ENCODE results near the gene EPSTI1.

The EPSTI1 gene

GRCh38 chr13:42894765-42895243 lies 97.2 kb downstream of the EPSTI1 start:
- H3K27ac ChIP-seq (ENCODE audit: low read depth, low read length) = no peak overlapping the region
- no peak overlapping the region for H3K4me3 ChIP-seq (ENCODE audit: low read depth, low read length)
- H3K9ac ChIP-seq (ENCODE audit: low read length) = no peak overlapping the region
- H3K36me3 ChIP-seq (ENCODE audit: control insufficient read depth, insufficient read depth, low read length) = no peaks in the 10 kb centered on the region
- H3K27me3 ChIP-seq (ENCODE audit: control insufficient read depth, insufficient read depth, low read length) = no peaks in the 10 kb centered on the region
- H3K9me3 ChIP-seq (ENCODE audit: control insufficient read depth, insufficient read depth, low read depth, low read length) = no peaks in the 10 kb centered on the region
- peaks cover 12% of the 10 kb centered on the region; the same call in 1 of the 2 replicates for H3K4me1 ChIP-seq (ENCODE audit: control insufficient read depth, insufficient read depth, low read length)

- no peaks in the 10 kb centered on the region for H3K9me3 ChIP-seq (ENCODE audit: control insufficient read depth, insufficient read depth, low read depth, low read length)
- H3K27me3 ChIP-seq (ENCODE audit: control insufficient read depth, insufficient read depth, low read length) = no peaks in the 10 kb centered on the region
- H3K27ac ChIP-seq (ENCODE audit: low read depth, low read length) = no peak overlapping the region
- no peak overlapping the region for H3K9ac ChIP-seq (ENCODE audit: low read length)
- H3K4me1 ChIP-seq (ENCODE audit: control insufficient read depth, insufficient read depth, low read length) = peaks cover 12% of the 10 kb centered on the region; the same call in 1 of the 2 replicates
- no peak overlapping the region for H3K4me3 ChIP-seq (ENCODE audit: low read depth, low read length)
- no peaks in the 10 kb centered on the region for H3K36me3 ChIP-seq (ENCODE audit: control insufficient read depth, insufficient read depth, low read length)
Observed at GRCh38 chr13:42893214-42893671, 98.8 kb downstream of the EPSTI1 start.

GRCh38 chr13:42892760-42893159 lies 99.3 kb downstream of the EPSTI1 start:
- no peaks in the 10 kb centered on the region for H3K36me3 ChIP-seq (ENCODE audit: control insufficient read depth, insufficient read depth, low read length)
- no peaks in the 10 kb centered on the region for H3K9me3 ChIP-seq (ENCODE audit: control insufficient read depth, insufficient read depth, low read depth, low read length)
- H3K27ac ChIP-seq (ENCODE audit: low read depth, low read length) = no peak overlapping the region

GRCh38 chr13:42891591-42891990 lies 100.5 kb downstream of the EPSTI1 start:
- Histone ChIP-seq H3K4me1 (ENCODE audit: control insufficient read depth, insufficient read depth, low read length) (peaks cover 12% of the 10 kb centered on the region; the same call in 1 of the 2 replicates), H3K4me3 (ENCODE audit: low read depth, low read length) (no peak overlapping the region), H3K9me3 (ENCODE audit: control insufficient read depth, insufficient read depth, low read depth, low read length) (no peaks in the 10 kb centered on the region), H3K36me3 (ENCODE audit: control insufficient read depth, insufficient read depth, low read length) (no peaks in the 10 kb centered on the region), H3K9ac (ENCODE audit: low read length) (no peak overlapping the region), H3K27ac (ENCODE audit: low read depth, low read length) (no peak overlapping the region), H3K27me3 (ENCODE audit: control insufficient read depth, insufficient read depth, low read length) (no peaks in the 10 kb centered on the region)

More at GRCh38 chr13:42892760-42893159, 99.3 kb downstream of the EPSTI1 start:
- Histone ChIP-seq H3K4me3 (ENCODE audit: low read depth, low read length) (no peak overlapping the region), H3K9ac (ENCODE audit: low read length) (no peak overlapping the region), H3K27me3 (ENCODE audit: control insufficient read depth, insufficient read depth, low read length) (no peaks in the 10 kb centered on the region), H3K4me1 (ENCODE audit: control insufficient read depth, insufficient read depth, low read length) (peaks cover 12% of the 10 kb centered on the region; the same call in 1 of the 2 replicates)

- H3K9ac ChIP-seq (ENCODE audit: low read length) = no peak overlapping the region
- H3K9me3 ChIP-seq (ENCODE audit: control insufficient read depth, insufficient read depth, low read depth, low read length) = no peaks in the 10 kb centered on the region
- no peaks in the 10 kb centered on the region for H3K36me3 ChIP-seq (ENCODE audit: control insufficient read depth, insufficient read depth, low read length)
- no peaks in the 10 kb centered on the region for H3K27me3 ChIP-seq (ENCODE audit: control insufficient read depth, insufficient read depth, low read length)
- H3K4me1 ChIP-seq (ENCODE audit: control insufficient read depth, insufficient read depth, low read length) = peaks cover 15% of the 10 kb centered on the region
- H3K4me3 ChIP-seq (ENCODE audit: low read depth, low read length) = no peak overlapping the region
- H3K27ac ChIP-seq (ENCODE audit: low read depth, low read length) = no peak overlapping the region
Observed at GRCh38 chr13:42885325-42885724, 106.7 kb downstream of the EPSTI1 start.

GRCh38 chr13:42883771-42884467 lies 108.1 kb downstream of the EPSTI1 start:
- H3K9ac ChIP-seq (ENCODE audit: low read length) = no peak overlapping the region
- H3K27me3 ChIP-seq (ENCODE audit: control insufficient read depth, insufficient read depth, low read length) = no peaks in the 10 kb centered on the region
- no peak overlapping the region for H3K27ac ChIP-seq (ENCODE audit: low read depth, low read length)
- H3K4me1 ChIP-seq (ENCODE audit: control insufficient read depth, insufficient read depth, low read length) = peaks cover 20% of the 10 kb centered on the region
- H3K36me3 ChIP-seq (ENCODE audit: control insufficient read depth, insufficient read depth, low read length) = no peaks in the 10 kb centered on the region
- no peaks in the 10 kb centered on the region; the same call in 1 of the 2 replicates for H3K9me3 ChIP-seq (ENCODE audit: control insufficient read depth, insufficient read depth, low read depth, low read length)
- no peak overlapping the region for H3K4me3 ChIP-seq (ENCODE audit: low read depth, low read length)

- no peak overlapping the region for H3K9ac ChIP-seq (ENCODE audit: low read length)
- no peak overlapping the region for H3K4me3 ChIP-seq (ENCODE audit: low read depth, low read length)
- no peaks in the 10 kb centered on the region for H3K27me3 ChIP-seq (ENCODE audit: control insufficient read depth, insufficient read depth, low read length)
- no peaks in the 10 kb centered on the region for H3K36me3 ChIP-seq (ENCODE audit: control insufficient read depth, insufficient read depth, low read length)
- no peak overlapping the region for H3K27ac ChIP-seq (ENCODE audit: low read depth, low read length)
- peaks cover 5% of the 10 kb centered on the region; the same call in 1 of the 2 replicates for H3K9me3 ChIP-seq (ENCODE audit: control insufficient read depth, insufficient read depth, low read depth, low read length)
- H3K4me1 ChIP-seq (ENCODE audit: control insufficient read depth, insufficient read depth, low read length) = peaks cover 20% of the 10 kb centered on the region
Observed at GRCh38 chr13:42883142-42883541, 108.9 kb downstream of the EPSTI1 start.

- H3K27me3 ChIP-seq (ENCODE audit: control insufficient read depth, insufficient read depth, low read length) = no peaks in the 10 kb centered on the region
- no peak overlapping the region for H3K9ac ChIP-seq (ENCODE audit: low read length)
- H3K4me3 ChIP-seq (ENCODE audit: low read depth, low read length) = no peak overlapping the region
- H3K27ac ChIP-seq (ENCODE audit: low read depth, low read length) = no peak overlapping the region
- peaks cover 5% of the 10 kb centered on the region; the same call in 1 of the 2 replicates for H3K9me3 ChIP-seq (ENCODE audit: control insufficient read depth, insufficient read depth, low read depth, low read length)
- H3K36me3 ChIP-seq (ENCODE audit: control insufficient read depth, insufficient read depth, low read length) = no peaks in the 10 kb centered on the region
- H3K4me1 ChIP-seq (ENCODE audit: control insufficient read depth, insufficient read depth, low read length) = peaks cover 47% of the 10 kb centered on the region
Observed at GRCh38 chr13:42880056-42880605, 111.9 kb downstream of the EPSTI1 start.

- no peaks in the 10 kb centered on the region for H3K27me3 ChIP-seq (ENCODE audit: control insufficient read depth, insufficient read depth, low read length)
- peaks cover 56% of the 10 kb centered on the region for H3K4me1 ChIP-seq (ENCODE audit: control insufficient read depth, insufficient read depth, low read length)
- H3K36me3 ChIP-seq (ENCODE audit: control insufficient read depth, insufficient read depth, low read length) = no peaks in the 10 kb centered on the region
- H3K4me3 ChIP-seq (ENCODE audit: low read depth, low read length) = no peak overlapping the region
- H3K9ac ChIP-seq (ENCODE audit: low read length) = no peak overlapping the region
- peaks cover 5% of the 10 kb centered on the region; the same call in 1 of the 2 replicates for H3K9me3 ChIP-seq (ENCODE audit: control insufficient read depth, insufficient read depth, low read depth, low read length)
- no peak overlapping the region for H3K27ac ChIP-seq (ENCODE audit: low read depth, low read length)
Observed at GRCh38 chr13:42878721-42879120, 113.3 kb downstream of the EPSTI1 start.

GRCh38 chr13:42876887-42877545 lies 115.0 kb downstream of the EPSTI1 start:
- H3K27me3 ChIP-seq (ENCODE audit: control insufficient read depth, insufficient read depth, low read length) = peaks cover 2% of the 10 kb centered on the region; the same call in 1 of the 2 replicates
- peaks cover 55% of the 10 kb centered on the region for H3K4me1 ChIP-seq (ENCODE audit: control insufficient read depth, insufficient read depth, low read length)
- peak overlapping the region; percentile 14 for H3K9ac ChIP-seq (ENCODE audit: low read length)
- no peaks in the 10 kb centered on the region for H3K36me3 ChIP-seq (ENCODE audit: control insufficient read depth, insufficient read depth, low read length)
- H3K4me3 ChIP-seq (ENCODE audit: low read depth, low read length) = peak overlapping the region; percentile 37; the same call in 1 of the 2 replicates
- peaks cover 5% of the 10 kb centered on the region; the same call in 1 of the 2 replicates for H3K9me3 ChIP-seq (ENCODE audit: control insufficient read depth, insufficient read depth, low read depth, low read length)
- H3K27ac ChIP-seq (ENCODE audit: low read depth, low read length) = peak overlapping the region; percentile 20; the same call in 1 of the 2 replicates
